HepG2 (cell line): ENCODE data around the gene ZIC4. TPM values are rescaled to one million over a fixed set of nuclear protein-coding genes. Genes with fewer than 3 reads are reported as not detected.

Experiments
- ATAC-seq: fragments of 200-7000 bp; cut with Tn5 transposase; 3 replicates; pipeline ENCODE4 v1.9.1; 2020; ENCODE audit warnings: mild to moderate bottlenecking, moderate library complexity
- BruUV-seq: library from RNA; stranded (reverse); fragments of 400-500 nt; replicated peaks from 2 replicates; lab custom pipeline; 2021; lab: Mats Ljungman, UMichigan
- CTCF ChIA-PET: fragments of 300-600 bp; formaldehyde crosslinking; extraction: SDS; loops from one replicate; lab custom pipeline; 2021; ENCODE audit warnings: low total read pairs, inconsistent platforms, low intra/inter-chr PET ratio; lab: Yijun Ruan, JAX
- POLR2A ChIA-PET: fragments of 350-600 bp; sonication (Branson Sonifier 250); formaldehyde crosslinking; loops from one replicate; lab custom pipeline; 2020; ENCODE audit warnings: antibody characterized with exemption, inconsistent platforms; lab: Yijun Ruan, JAX
- DNase-seq: peaks from one replicate; pipeline ENCODE4 v3.0.0-alpha.2; 2015; ENCODE audit warnings: low spot score
- FAIRE-seq: peaks from 3 replicates; lab custom pipeline; 2011; peaks lifted over from hg19 to GRCh38; lab: Jason Lieb, UNC
- H2AFZ ChIP-seq: one replicate; pipeline ENCODE4 v1.6.1; 2011; ENCODE audit warnings: low read length, inconsistent platforms
- H3K27ac ChIP-seq: fragments of 300-600 bp; 3 replicates; pipeline ENCODE4 v1.8.0; 2011; ENCODE audit warnings: mixed run types, mild to moderate bottlenecking, mixed read lengths, low read length, inconsistent platforms; ENCODE audit not compliant: insufficient read depth; ENCODE audit errors: extremely low read length
- H3K27me3 ChIP-seq, 2 experiments: fragments of 200-600 bp in 1 of 2; 2 replicates in 1 of 2; 3 replicates in 1 of 2; pipeline versions ENCODE4 v1.6.0 to v1.8.0; 2011; ENCODE audit warnings: low read length in 2 of 2, mild to moderate bottlenecking in 2 of 2, moderate library complexity in 2 of 2, inconsistent platforms in 1 of 2; ENCODE audit not compliant: insufficient read depth in 2 of 2, control insufficient read depth in 1 of 2
- H3K36me3 ChIP-seq, 2 experiments: fragments of 200-600 bp in 1 of 2; replicated peaks in 1 of 2; 2 replicates in 1 of 2; 3 replicates in 1 of 2; pipeline versions ENCODE4 v1.5.1 to v1.8.0; 2011; ENCODE audit warnings: low read length in 2 of 2, inconsistent platforms in 1 of 2; ENCODE audit not compliant: insufficient read depth in 2 of 2, control insufficient read depth in 1 of 2
- H3K4me1 ChIP-seq: 2 replicates; pipeline ENCODE4 v1.5.1; 2012; ENCODE audit warnings: low read length, inconsistent platforms; ENCODE audit not compliant: insufficient read depth
- H3K4me2 ChIP-seq: 2 replicates; pipeline ENCODE4 v1.6.0; 2011; ENCODE audit warnings: low read depth, low read length, inconsistent platforms
- H3K4me3 ChIP-seq, 3 experiments: fragments of 200-600 bp in 1 of 3; sonication (generic), shearing (Covaris generic) in 1 of 3; replicated peaks in 1 of 3; 2 replicates each; pipeline ENCODE4 v1.5.1; 2011 to 2016; ENCODE audit warnings: low read length in 3 of 3, inconsistent platforms in 2 of 3, low read depth in 2 of 3, mild to moderate bottlenecking in 2 of 3, control low read depth in 1 of 3, mixed read lengths in 1 of 3; ENCODE audit not compliant: insufficient read depth in 1 of 3
- H3K79me2 ChIP-seq: one replicate; pipeline ENCODE4 v1.6.1; 2011; ENCODE audit warnings: low read length, inconsistent platforms; ENCODE audit not compliant: insufficient read depth
- H3K9ac ChIP-seq: 2 replicates; pipeline ENCODE4 v1.6.0; 2011; ENCODE audit warnings: mild to moderate bottlenecking, low read depth, low read length, inconsistent platforms; ENCODE audit not compliant: insufficient read depth
- H3K9me3 ChIP-seq: 2 replicates; pipeline ENCODE4 v1.5.1; 2012; ENCODE audit warnings: mild to moderate bottlenecking, low read length
- H4K20me1 ChIP-seq: 2 replicates; pipeline ENCODE4 v1.6.0; 2011; ENCODE audit warnings: inconsistent platforms, mild to moderate bottlenecking, low read length, moderate library complexity; ENCODE audit not compliant: insufficient read depth
- CENPX ChIP-seq: sonication (generic); formaldehyde crosslinking; IDR thresholded peaks from 2 replicates; pipeline ENCODE4 v1.9.0; 2021; ENCODE audit warnings: mild to moderate bottlenecking, missing genetic modification reagents, moderate library complexity
- HMGA1 ChIP-seq: sonication (generic); formaldehyde crosslinking; conservative IDR thresholded peaks from 2 replicates; pipeline ENCODE4 v1.4.0; 2020; ENCODE audit warnings: missing genetic modification reagents
- HNRNPK ChIP-seq: fragments of 200-400 bp; formaldehyde crosslinking; IDR thresholded peaks from 2 replicates; pipeline ENCODE4 v1.6.1; 2018; ENCODE audit warnings: low read length, low read depth, moderate library complexity, mild to moderate bottlenecking; ENCODE audit not compliant: poor library complexity, severe bottlenecking
- ISL2 ChIP-seq: sonication (generic); formaldehyde crosslinking; IDR thresholded peaks from 2 replicates; pipeline ENCODE4 v1.5.0; 2020; ENCODE audit warnings: missing genetic modification reagents
- NBN ChIP-seq: fragments of 450-650 bp; conservative IDR thresholded peaks from 2 replicates; pipeline ENCODE4 v1.6.1; 2017
- PHF8 ChIP-seq: sonication (generic); formaldehyde crosslinking; IDR thresholded peaks from 2 replicates; pipeline ENCODE4 v1.5.0; 2020; ENCODE audit warnings: missing genetic modification reagents
- RARA ChIP-seq: IDR thresholded peaks from 2 replicates; pipeline ENCODE4 v1.6.1; 2016; ENCODE audit warnings: missing genetic modification reagents, missing compliant biosample characterization
- ZNF124 ChIP-seq: sonication (generic); formaldehyde crosslinking; IDR thresholded peaks from 2 replicates; pipeline ENCODE4 v1.4.0; 2020; ENCODE audit warnings: missing genetic modification reagents
- ZNF143 ChIP-seq: sonication (generic); formaldehyde crosslinking; IDR thresholded peaks from 2 replicates; pipeline ENCODE4 v1.4.0; 2020; ENCODE audit warnings: missing genetic modification reagents
- ZNF292 ChIP-seq: sonication (generic); formaldehyde crosslinking; IDR thresholded peaks from 2 replicates; pipeline ENCODE4 v1.8.1; 2022; ENCODE audit warnings: mild to moderate bottlenecking, low read depth, missing genetic modification reagents, borderline replicate concordance
- ZNF496 ChIP-seq: sonication (generic); formaldehyde crosslinking; IDR thresholded peaks from 2 replicates; pipeline ENCODE4 v1.8.1; 2023; ENCODE audit warnings: mild to moderate bottlenecking, moderate library complexity, missing genetic modification reagents; ENCODE audit not compliant: insufficient replicate concordance
- ZNF569 ChIP-seq: sonication (generic); formaldehyde crosslinking; IDR thresholded peaks from 2 replicates; pipeline ENCODE4 v1.5.0; 2020; ENCODE audit warnings: mild to moderate bottlenecking, missing genetic modification reagents, moderate library complexity, borderline replicate concordance
- ZNF652 ChIP-seq: IDR thresholded peaks from 2 replicates; pipeline ENCODE4 v1.6.1; 2016; ENCODE audit warnings: low read depth, borderline replicate concordance
- WGBS: methylation state at CpG from one replicate; pipeline ENCODE4 v1.1.6; 2017; ENCODE audit warnings: low lambda C conversion rate; 5-methylcytosine and 5-hydroxymethylcytosine counted together
- in situ Hi-C: cut with HindIII; loops from 2 replicates; pipeline ENCODE4 v1.10.0; 2017; ENCODE audit warnings: low pct_unique_long_range_greater_than_20kb; ENCODE audit not compliant: extremely low pct_ligation_motif_present
- intact Hi-C: fragments of 100-400 bp; cut with micrococcal nuclease; formaldehyde crosslinking; loops from one replicate; pipeline ENCODE4 v1.10.0; 2022; ENCODE audit not compliant: unreplicated experiment
- polyA plus RNA-seq, 8 experiments: library from polyadenylated mRNA; depleted of rRNA in 3 of 8; stranded (reverse) in 7 of 8; unstranded in 1 of 8; fragments of >200 nt; fragmentation: Illumina TruSeq in 4 of 8; extraction: Trizol in 4 of 8; gene quantifications; 2 replicates each; pipeline versions ENCODE4 v1.2.1 to v1.2.3, GENCODE V29; 2011 to 2016; ENCODE audit warnings: low read depth in 4 of 8, missing spikeins in 1 of 8, mixed read lengths in 1 of 8; ENCODE audit not compliant: insufficient read depth in 1 of 8
- total RNA-seq, 5 experiments: library from RNA; depleted of rRNA; stranded (reverse); fragments of >200 nt; fragmentation: Illumina TruSeq; extraction: Trizol; gene quantifications; 2 replicates each; pipeline ENCODE4 v1.2.3, GENCODE V29; 2016; ENCODE audit warnings: low read depth in 1 of 5
- TF ChIP-seq, protein P1 (sequence below): sonication (generic); formaldehyde crosslinking; conservative IDR thresholded peaks from 2 replicates; pipeline ENCODE4 v1.4.0; 2020; ENCODE audit warnings: mild to moderate bottlenecking, missing genetic modification reagents, moderate library complexity
- TF ChIP-seq, protein P2 (sequence below): sonication (generic); formaldehyde crosslinking; IDR thresholded peaks from 2 replicates; pipeline ENCODE4 v1.5.1; 2020; ENCODE audit warnings: mild to moderate bottlenecking, missing genetic modification reagents, borderline replicate concordance

Gene ZIC4
- total and polyA plus RNA-seq, 2 of the 13 experiments (the other 11 are each of a cell fraction or from before 2014, with no cell fraction given) = not detected

DNA sequence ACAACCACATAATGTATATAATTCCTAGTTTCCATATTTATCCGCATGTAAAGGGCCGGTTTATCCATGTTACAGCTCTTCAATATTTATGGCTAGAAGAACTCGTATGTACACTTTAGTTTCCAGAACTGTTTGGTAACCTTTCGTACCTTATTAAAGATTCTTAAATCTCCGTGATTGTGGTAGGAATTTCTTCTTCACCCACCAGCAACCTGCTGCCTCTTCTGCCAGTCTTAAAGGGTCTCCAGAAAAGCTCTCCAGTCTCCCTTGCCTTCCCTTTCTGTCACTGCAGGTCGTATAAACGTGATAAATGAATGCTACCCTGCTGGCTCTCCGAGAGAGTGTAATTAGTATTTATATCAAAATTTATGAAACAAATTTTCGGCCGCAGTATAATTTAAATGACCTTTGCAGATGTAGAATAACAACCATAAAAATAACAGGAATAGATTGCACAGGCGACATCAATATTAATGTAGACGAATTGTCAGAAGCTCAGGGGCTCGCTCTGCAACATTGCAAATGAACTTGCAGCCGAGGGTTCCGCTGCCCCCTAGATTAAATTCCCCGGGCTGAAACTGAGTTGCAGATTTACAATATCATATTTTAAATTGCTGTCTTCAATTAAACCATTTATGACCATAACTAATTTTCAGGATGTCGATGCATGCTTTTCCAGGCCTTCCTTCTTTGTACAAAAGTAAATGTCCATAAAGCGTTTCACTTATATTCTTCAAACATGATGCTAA lies 8.2 kb upstream of the ZIC4 start:
- POLR2A ChIA-PET = no interaction called here
- CTCF ChIA-PET = no interaction called here
- in situ Hi-C loops (no loop called here), intact Hi-C loops (no loop called here)
- Histone ChIP-seq H2AFZ (no peak overlapping the region), H3K9me3 (no peaks in the 10 kb centered on the region), H3K79me2 (no peaks in the 10 kb centered on the region), H3K27ac (no peak overlapping the region), H3K4me3 (no peak overlapping the region), H3K4me2 (no peak overlapping the region), H3K9ac (no peak overlapping the region), H3K36me3 (no peaks in the 10 kb centered on the region), H3K27me3 (peaks cover 0 to 19% of the 10 kb centered on the region in 2 experiments; a peak in 3 of 5 replicates), H4K20me1 (no peaks in the 10 kb centered on the region), H3K4me1 (no peaks in the 10 kb centered on the region)
- DNase-seq = no peak
- FAIRE-seq = no peak
- BruUV-seq = no TSS peak
- 34% methylated on average over 18 of the region's 18 CpGs for WGBS
- no peak for ATAC-seq
- TF ChIP-seq, protein P1, sequence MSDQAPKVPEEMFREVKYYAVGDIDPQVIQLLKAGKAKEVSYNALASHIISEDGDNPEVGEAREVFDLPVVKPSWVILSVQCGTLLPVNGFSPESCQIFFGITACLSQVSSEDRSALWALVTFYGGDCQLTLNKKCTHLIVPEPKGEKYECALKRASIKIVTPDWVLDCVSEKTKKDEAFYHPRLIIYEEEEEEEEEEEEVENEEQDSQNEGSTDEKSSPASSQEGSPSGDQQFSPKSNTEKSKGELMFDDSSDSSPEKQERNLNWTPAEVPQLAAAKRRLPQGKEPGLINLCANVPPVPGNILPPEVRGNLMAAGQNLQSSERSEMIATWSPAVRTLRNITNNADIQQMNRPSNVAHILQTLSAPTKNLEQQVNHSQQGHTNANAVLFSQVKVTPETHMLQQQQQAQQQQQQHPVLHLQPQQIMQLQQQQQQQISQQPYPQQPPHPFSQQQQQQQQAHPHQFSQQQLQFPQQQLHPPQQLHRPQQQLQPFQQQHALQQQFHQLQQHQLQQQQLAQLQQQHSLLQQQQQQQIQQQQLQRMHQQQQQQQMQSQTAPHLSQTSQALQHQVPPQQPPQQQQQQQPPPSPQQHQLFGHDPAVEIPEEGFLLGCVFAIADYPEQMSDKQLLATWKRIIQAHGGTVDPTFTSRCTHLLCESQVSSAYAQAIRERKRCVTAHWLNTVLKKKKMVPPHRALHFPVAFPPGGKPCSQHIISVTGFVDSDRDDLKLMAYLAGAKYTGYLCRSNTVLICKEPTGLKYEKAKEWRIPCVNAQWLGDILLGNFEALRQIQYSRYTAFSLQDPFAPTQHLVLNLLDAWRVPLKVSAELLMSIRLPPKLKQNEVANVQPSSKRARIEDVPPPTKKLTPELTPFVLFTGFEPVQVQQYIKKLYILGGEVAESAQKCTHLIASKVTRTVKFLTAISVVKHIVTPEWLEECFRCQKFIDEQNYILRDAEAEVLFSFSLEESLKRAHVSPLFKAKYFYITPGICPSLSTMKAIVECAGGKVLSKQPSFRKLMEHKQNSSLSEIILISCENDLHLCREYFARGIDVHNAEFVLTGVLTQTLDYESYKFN (CRISPR knock-in tag) = no peak
- no peak for TF ChIP-seq ZNF143 (CRISPR knock-in tag)
- no peak for TF ChIP-seq HNRNPK
- no peak for TF ChIP-seq CENPX
- TF ChIP-seq, protein P2, sequence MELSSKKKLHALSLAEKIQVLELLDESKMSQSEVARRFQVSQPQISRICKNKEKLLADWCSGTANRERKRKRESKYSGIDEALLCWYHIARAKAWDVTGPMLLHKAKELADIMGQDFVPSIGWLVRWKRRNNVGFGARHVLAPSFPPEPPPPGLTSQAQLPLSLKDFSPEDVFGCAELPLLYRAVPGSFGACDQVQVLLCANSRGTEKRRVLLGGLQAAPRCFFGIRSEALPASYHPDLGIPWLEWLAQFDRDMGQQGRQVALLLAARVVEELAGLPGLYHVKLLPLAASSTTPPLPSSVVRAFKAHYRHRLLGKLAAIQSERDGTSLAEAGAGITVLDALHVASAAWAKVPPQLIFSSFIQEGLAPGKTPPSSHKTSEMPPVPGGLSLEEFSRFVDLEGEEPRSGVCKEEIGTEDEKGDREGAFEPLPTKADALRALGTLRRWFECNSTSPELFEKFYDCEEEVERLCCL (CRISPR knock-in tag) = no peak
- no peak for TF ChIP-seq ZNF496 (CRISPR knock-in tag)
- TF ChIP-seq ZNF124 (CRISPR knock-in tag) = no peak
- no peak for TF ChIP-seq NBN
- TF ChIP-seq RARA (CRISPR knock-in tag) = no peak
- no peak for TF ChIP-seq ZNF652 (CRISPR knock-in tag)
- TF ChIP-seq ZNF292 (CRISPR knock-in tag) = no peak
- no peak for TF ChIP-seq ISL2 (CRISPR knock-in tag)
- TF ChIP-seq PHF8 (CRISPR knock-in tag) = no peak
- no peak for TF ChIP-seq ZNF569 (CRISPR knock-in tag)
- no peak for TF ChIP-seq HMGA1
